ENCODE measurements around the gene FBXO47.

- TF ChIP-seq POLR2AphosphoS5 (IDR thresholded peaks at IDR 0.05) (no peak), CTCF (IDR thresholded peaks at IDR 0.05) (no peak)
Observed at GRCh38 chr17:38894276-38894675, 72.9 kb downstream of the FBXO47 start.

All from sigmoid colon (tissue), 4 donors.